Stimulated activated naive CD4-positive, alpha-beta T cell (primary cell): ENCODE measurements around the gene PLXNA4.

Experiments
- DNase-seq, 6 experiments: peaks; one replicate each; lab custom pipeline; 2025; lab: John Stamatoyannopoulos, UW

PLXNA4 gene

GRCh38 chr7:132149436-132150304 lies 426.6 kb downstream of the PLXNA4 start:
- no peak for DNase-seq

GRCh38 chr7:132148876-132149275 lies 427.4 kb downstream of the PLXNA4 start:
- no peak for DNase-seq

GRCh38 chr7:132145466-132145865 lies 430.8 kb downstream of the PLXNA4 start:
- no peak for DNase-seq

GRCh38 chr7:132145063-132145462 lies 431.2 kb downstream of the PLXNA4 start:
- no peak for DNase-seq

- no peak for DNase-seq
Measured at GRCh38 chr7:132142006-132142405, 434.3 kb downstream of the PLXNA4 start.

GRCh38 chr7:132141109-132141508 lies 435.2 kb downstream of the PLXNA4 start:
- DNase-seq = no peak

- DNase-seq = no peak
Measured at GRCh38 chr7:132140341-132140740, 435.9 kb downstream of the PLXNA4 start.

- DNase-seq = no peak
Measured at GRCh38 chr7:132138817-132139216, 437.5 kb downstream of the PLXNA4 start.

- no peak for DNase-seq
Measured at GRCh38 chr7:132137681-132138080, 438.6 kb downstream of the PLXNA4 start.

- no peak for DNase-seq
Measured at GRCh38 chr7:132135746-132136385, 440.4 kb downstream of the PLXNA4 start.

GRCh38 chr7:132134814-132135445 lies 441.3 kb downstream of the PLXNA4 start:
- DNase-seq = no peak

GRCh38 chr7:132133501-132133900 lies 442.8 kb downstream of the PLXNA4 start:
- DNase-seq = no peak

GRCh38 chr7:132131196-132131595 lies 445.1 kb downstream of the PLXNA4 start:
- DNase-seq = no peak

GRCh38 chr7:132130497-132130896 lies 445.8 kb downstream of the PLXNA4 start:
- no peak for DNase-seq

GRCh38 chr7:132125872-132126595 lies 450.2 kb downstream of the PLXNA4 start:
- DNase-seq = no peak

- no peak for DNase-seq
Measured at GRCh38 chr7:132125096-132125495, 451.2 kb downstream of the PLXNA4 start.

GRCh38 chr7:132124575-132124974 lies 451.7 kb downstream of the PLXNA4 start:
- DNase-seq = no peak

GRCh38 chr7:132123773-132124172 lies 452.5 kb downstream of the PLXNA4 start:
- no peak for DNase-seq

GRCh38 chr7:132122901-132123300 lies 453.4 kb downstream of the PLXNA4 start:
- no peak for DNase-seq

GRCh38 chr7:132121987-132122386 lies 454.3 kb downstream of the PLXNA4 start:
- DNase-seq = no peak

- no peak for DNase-seq
Measured at GRCh38 chr7:132118641-132119040, 457.6 kb downstream of the PLXNA4 start.

- DNase-seq = no peak
Measured at GRCh38 chr7:132117636-132118035, 458.6 kb downstream of the PLXNA4 start.
